Suprapubic skin (tissue), 4 donors: ENCODE data around the gene LHPP. TPM values are rescaled to one million over a fixed set of nuclear protein-coding genes. Genes with fewer than 3 reads are reported as not detected.

Source experiments
- DNase-seq, 2 donors: peaks; one replicate each; pipeline ENCODE4 v3.0.0-alpha.2; 2019; ENCODE audit warnings: low spot score in 2 of 2
- H3K27ac ChIP-seq: fragments of 200-600 bp; sonication (generic); one replicate; pipeline ENCODE4 v1.5.1; 2019
- H3K27me3 ChIP-seq: fragments of 200-600 bp; sonication (generic); one replicate; pipeline ENCODE4 v1.5.1; 2019
- H3K36me3 ChIP-seq: fragments of 200-600 bp; sonication (generic); one replicate; pipeline ENCODE4 v1.5.1; 2019
- H3K4me1 ChIP-seq: fragments of 200-600 bp; sonication (generic); one replicate; pipeline ENCODE4 v1.5.1; 2019
- H3K4me3 ChIP-seq: fragments of 200-600 bp; sonication (generic); one replicate; pipeline ENCODE4 v1.5.1; 2019; ENCODE audit warnings: mild to moderate bottlenecking
- H3K9me3 ChIP-seq: fragments of 200-600 bp; sonication (generic); one replicate; pipeline ENCODE4 v1.5.1; 2019
- EP300 ChIP-seq: sonication (generic); formaldehyde crosslinking; IDR thresholded peaks from one replicate; pipeline ENCODE4 v1.6.1; 2017; ENCODE audit warnings: antibody characterized with exemption
- POLR2A ChIP-seq, 2 donors: fragments of 450-650 bp; IDR thresholded peaks; one replicate each; pipeline ENCODE4 v1.6.1; 2017; ENCODE audit warnings: antibody characterized with exemption in 2 of 2, mild to moderate bottlenecking in 2 of 2, moderate library complexity in 2 of 2
- POLR2AphosphoS5 ChIP-seq, 3 donors: sonication (generic); formaldehyde crosslinking; IDR thresholded peaks; one replicate each; pipeline ENCODE4 v1.6.1; 2017; ENCODE audit warnings: antibody characterized with exemption in 3 of 3
- WGBS: methylation state at CpG from one replicate; pipeline ENCODE4 v1.1.5; 2018; 5-methylcytosine and 5-hydroxymethylcytosine counted together
- total RNA-seq, 4 donors: library from RNA; depleted of rRNA; stranded (reverse); fragments of >200 nt; gene quantifications; one replicate each; pipeline ENCODE4 v1.1.0, GENCODE V29; 2016
- TF ChIP-seq, protein P1 (sequence below), 2 donors: fragments of 200-600 bp in 1 of 2; fragments of 450-650 bp in 1 of 2; sonication (generic) in 1 of 2; IDR thresholded peaks; one replicate each; pipeline ENCODE4 v1.5.1; 2016 to 2019; ENCODE audit warnings: antibody characterized with exemption in 2 of 2, mild to moderate bottlenecking in 1 of 2, moderate library complexity in 1 of 2

The LHPP gene
- total RNA-seq, 4 donors from 2014 or later = 14.4 to 22.6 (median 15.3) TPM

DNA sequence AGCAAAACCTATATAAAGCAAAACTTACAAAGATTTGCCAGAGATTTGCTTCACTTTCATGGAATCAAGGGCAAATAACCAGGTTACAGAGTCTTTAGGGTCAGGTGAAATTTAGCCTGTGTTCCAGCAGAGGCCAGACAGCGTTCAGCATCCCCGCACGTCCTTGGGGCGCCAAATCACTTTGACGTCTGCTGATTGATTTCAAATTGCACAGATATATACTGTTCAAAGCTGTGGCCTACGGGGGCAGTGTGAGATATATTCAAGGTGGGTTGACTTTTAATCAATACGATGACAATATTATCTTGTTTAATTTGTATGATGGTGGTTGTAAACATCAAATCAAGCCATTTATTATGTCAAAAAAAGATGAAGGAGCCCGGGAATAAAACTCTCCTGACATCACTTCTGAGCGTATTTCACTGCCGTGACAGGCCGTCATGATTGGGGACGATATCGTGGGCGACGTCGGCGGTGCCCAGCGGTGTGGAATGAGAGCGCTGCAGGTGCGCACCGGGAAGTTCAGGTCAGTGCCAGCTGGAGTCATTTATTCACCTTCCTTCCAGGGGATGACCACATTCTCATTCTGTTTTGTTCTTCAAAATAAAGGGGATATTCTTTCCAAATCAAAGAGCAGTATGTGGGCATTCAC is 55.2 kb downstream of the LHPP start:
- peak in 1 of 2 donors; percentile 7 for DNase-seq
- no peak for TF ChIP-seq POLR2AphosphoS5 (IDR thresholded peaks at IDR 0.05)
- TF ChIP-seq POLR2A (IDR thresholded peaks at IDR 0.05) = no peak
- no peak for TF ChIP-seq EP300
- TF ChIP-seq, protein P1, sequence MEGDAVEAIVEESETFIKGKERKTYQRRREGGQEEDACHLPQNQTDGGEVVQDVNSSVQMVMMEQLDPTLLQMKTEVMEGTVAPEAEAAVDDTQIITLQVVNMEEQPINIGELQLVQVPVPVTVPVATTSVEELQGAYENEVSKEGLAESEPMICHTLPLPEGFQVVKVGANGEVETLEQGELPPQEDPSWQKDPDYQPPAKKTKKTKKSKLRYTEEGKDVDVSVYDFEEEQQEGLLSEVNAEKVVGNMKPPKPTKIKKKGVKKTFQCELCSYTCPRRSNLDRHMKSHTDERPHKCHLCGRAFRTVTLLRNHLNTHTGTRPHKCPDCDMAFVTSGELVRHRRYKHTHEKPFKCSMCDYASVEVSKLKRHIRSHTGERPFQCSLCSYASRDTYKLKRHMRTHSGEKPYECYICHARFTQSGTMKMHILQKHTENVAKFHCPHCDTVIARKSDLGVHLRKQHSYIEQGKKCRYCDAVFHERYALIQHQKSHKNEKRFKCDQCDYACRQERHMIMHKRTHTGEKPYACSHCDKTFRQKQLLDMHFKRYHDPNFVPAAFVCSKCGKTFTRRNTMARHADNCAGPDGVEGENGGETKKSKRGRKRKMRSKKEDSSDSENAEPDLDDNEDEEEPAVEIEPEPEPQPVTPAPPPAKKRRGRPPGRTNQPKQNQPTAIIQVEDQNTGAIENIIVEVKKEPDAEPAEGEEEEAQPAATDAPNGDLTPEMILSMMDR (IDR thresholded peaks at IDR 0.05) = no peak
- Histone ChIP-seq H3K27ac (no peak overlapping the region), H3K4me1 (no peaks in the 10 kb centered on the region), H3K9me3 (no peaks in the 10 kb centered on the region), H3K27me3 (no peaks in the 10 kb centered on the region), H3K36me3 (peaks cover 7% of the 10 kb centered on the region), H3K4me3 (no peak overlapping the region)
- WGBS = 92% methylated on average over 21 of the region's 21 CpGs

DNA sequence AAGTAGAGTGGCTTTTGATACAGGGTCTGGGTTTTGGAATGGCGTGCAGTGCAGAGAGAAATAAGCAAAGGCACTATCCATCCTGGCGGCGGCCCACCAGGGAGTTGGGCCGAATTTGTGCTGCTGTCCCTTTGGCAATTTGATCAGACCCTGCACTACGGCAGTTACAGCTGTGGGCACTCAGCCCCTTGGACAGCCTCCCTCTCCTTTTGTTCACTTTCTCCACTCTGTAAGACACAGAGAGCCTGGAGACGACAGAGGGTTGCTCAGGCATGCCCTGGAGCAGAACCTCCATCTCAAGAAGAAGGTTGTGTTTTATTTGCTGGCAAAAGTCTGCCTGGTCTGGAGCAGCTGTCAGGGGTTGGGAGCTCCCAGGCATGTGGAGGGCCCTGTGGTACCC is 55.8 kb downstream of the LHPP start:
- H3K36me3 ChIP-seq = peaks cover 7% of the 10 kb centered on the region
- no peaks in the 10 kb centered on the region for H3K27me3 ChIP-seq
- peak in 1 of 2 donors; percentile 25 for DNase-seq
- H3K27ac ChIP-seq = no peak overlapping the region
- H3K9me3 ChIP-seq = no peaks in the 10 kb centered on the region
- H3K4me3 ChIP-seq = no peak overlapping the region
- TF ChIP-seq EP300 = no peak
- TF ChIP-seq, protein P1 (IDR thresholded peaks at IDR 0.05) = no peak
- H3K4me1 ChIP-seq = peaks cover under 1% of the 10 kb centered on the region
- 90% methylated on average over 6 of the region's 6 CpGs for WGBS

DNA sequence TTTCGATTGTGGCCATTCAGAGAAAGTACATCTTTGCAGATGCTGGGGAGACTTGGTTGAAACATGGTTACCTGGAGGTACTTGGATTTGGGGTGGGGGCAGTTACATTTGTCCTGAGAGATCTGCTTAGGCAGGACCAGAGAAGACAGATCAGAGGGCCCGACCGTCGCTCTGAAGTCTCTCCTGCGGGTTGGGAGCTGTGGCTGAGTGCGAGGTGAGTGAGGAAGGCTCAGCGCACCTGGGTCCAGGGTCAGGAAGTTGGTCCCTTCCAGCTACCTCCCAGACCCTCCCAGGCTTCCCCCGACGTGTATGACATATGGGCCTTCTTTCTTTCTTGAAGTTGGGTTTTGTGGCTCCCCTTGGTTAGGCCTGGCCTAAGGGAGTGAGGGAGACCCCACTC is 56.3 kb downstream of the LHPP start:
- WGBS = 94% methylated on average over 9 of the region's 9 CpGs
- no peaks in the 10 kb centered on the region for H3K9me3 ChIP-seq
- peaks cover 5% of the 10 kb centered on the region for H3K4me1 ChIP-seq
- no peak overlapping the region for H3K27ac ChIP-seq
- peaks cover 7% of the 10 kb centered on the region for H3K36me3 ChIP-seq
- H3K27me3 ChIP-seq = no peaks in the 10 kb centered on the region
- TF ChIP-seq POLR2AphosphoS5 (IDR thresholded peaks at IDR 0.05) (no peak), POLR2A (IDR thresholded peaks at IDR 0.05) (no peak), EP300 (no peak)
- TF ChIP-seq, protein P1 (IDR thresholded peaks at IDR 0.05) = no peak
- DNase-seq = no peak
- no peak overlapping the region for H3K4me3 ChIP-seq

DNA sequence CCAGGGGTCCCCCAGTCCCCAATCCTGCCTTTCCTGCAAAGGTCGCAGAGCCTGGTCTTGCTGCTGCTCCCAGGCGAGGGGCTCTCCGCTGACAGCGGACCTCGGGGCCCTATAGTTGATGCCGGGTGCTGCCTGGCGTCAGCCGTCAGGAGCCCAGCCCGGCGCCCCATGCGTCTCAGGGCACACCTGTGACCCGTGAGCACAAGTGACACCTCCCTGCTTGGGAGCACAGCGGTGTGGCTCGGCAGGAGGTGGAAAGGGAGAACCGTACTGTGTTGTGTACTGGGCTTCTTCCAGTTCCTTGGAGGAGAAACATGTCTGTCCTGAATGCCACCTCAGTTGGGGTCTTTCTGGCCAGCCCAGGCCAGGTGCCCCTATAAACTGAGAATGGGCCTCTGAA is 56.7 kb downstream of the LHPP start:
- Histone ChIP-seq H3K9me3 (no peaks in the 10 kb centered on the region), H3K27me3 (no peaks in the 10 kb centered on the region), H3K27ac (no peak overlapping the region), H3K4me3 (no peak overlapping the region), H3K36me3 (peaks cover 7% of the 10 kb centered on the region), H3K4me1 (peaks cover 9% of the 10 kb centered on the region)
- WGBS = 67% methylated on average over 1 of the region's 15 CpGs
- TF ChIP-seq POLR2AphosphoS5 (IDR thresholded peaks at IDR 0.05) = no peak
- TF ChIP-seq EP300 = no peak
- TF ChIP-seq, protein P1 (IDR thresholded peaks at IDR 0.05) = no peak
- TF ChIP-seq POLR2A (IDR thresholded peaks at IDR 0.05) = no peak
- DNase-seq = no peak

DNA sequence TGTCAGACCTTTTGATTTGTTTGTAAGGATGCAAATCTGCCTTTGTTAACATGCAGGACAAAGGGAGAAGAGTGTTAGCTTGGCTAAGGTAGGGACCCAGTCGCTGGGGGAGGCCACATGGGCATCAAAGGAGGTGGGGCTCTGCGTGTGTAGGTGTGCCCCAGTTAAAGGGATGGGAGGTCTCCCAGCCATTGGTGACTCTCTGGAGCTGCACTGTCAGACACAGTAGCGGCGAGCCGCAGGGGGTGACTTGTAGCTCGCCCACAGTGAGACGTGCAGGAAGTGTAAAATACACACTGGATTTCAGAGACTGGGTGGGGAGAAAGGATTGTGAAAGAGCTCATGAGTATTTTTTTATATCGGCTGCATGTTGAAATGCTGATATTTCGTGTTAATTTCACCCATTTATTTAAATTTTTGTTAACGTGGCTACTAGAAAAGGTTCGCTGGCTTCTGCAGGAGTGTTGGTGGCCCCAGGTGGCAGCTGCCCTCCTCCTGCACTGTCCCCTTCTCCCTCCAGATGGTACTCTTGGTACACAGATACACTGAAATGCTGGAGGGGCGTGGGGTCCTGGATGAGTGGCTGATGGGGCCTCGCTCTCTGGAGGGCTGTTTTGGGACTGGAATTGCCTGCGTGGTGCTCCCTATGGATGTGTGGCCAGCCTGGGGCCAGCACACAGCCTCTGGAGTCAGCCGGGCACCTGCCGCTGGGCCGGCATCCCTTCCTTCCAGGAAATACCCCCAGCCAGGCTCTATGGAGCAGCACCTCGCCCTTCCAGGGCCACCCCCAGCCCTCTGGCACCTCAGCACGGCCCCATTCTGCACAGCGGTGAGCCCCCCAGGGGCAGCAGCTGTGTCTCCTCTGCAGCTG is 59.2 kb downstream of the LHPP start:
- DNase-seq = no peak
- Histone ChIP-seq H3K27ac (no peak overlapping the region), H3K36me3 (peaks cover 7% of the 10 kb centered on the region), H3K9me3 (no peaks in the 10 kb centered on the region), H3K27me3 (no peaks in the 10 kb centered on the region), H3K4me1 (peaks cover 30% of the 10 kb centered on the region), H3K4me3 (no peak overlapping the region)
- WGBS = 85% methylated on average over 12 of the region's 20 CpGs
- no peak for TF ChIP-seq EP300
